ENCODE results near the gene OSBPL6.
A peak's percentile ranks its signal among the peaks of the same experiment; 100 is the strongest.

The OSBPL6 gene

DNA sequence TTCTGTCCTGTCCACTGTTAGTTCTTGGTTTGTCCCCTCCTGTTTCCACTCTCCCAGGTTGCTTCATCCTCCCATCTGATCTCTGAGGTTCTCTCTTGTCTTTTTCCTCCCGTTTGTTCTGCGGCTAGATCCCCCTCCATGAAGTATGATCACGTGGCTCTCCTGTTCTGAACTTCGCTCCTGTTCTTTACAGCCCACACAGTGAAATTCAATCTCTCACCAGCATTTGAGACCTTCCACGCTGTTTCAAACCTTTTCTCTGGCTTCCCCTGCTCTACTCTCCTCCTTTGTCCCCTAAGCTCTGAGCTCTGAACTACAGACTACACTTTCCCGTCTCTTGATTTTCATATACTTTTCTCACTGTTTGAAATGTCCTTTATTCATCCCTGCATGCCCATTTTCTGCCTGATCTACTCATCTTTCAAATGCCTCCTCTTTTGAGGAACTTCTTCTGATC lies 83.5 kb downstream of the OSBPL6 start:
- peak; percentile 65 to 77 for DNase-seq

DNA sequence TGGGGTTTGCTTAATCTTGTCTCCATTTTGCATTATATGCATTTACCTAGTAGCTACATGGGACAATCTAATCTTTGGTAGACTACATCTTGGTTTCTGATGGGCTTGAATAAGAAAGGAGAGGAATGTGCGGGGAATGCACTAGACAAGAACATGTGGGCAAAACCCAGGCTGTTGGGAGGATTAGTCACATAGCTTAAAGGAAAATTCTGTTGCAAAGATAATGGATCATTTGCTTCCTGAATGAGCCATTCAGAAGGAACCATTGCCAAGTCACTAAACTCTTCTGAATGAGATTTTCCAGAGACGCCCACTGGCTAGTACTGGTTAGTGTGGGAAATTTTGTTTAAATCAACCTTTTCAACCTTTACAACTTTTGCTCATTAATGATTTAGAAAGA lies 84.8 kb downstream of the OSBPL6 start:
- no peak for DNase-seq

DNA sequence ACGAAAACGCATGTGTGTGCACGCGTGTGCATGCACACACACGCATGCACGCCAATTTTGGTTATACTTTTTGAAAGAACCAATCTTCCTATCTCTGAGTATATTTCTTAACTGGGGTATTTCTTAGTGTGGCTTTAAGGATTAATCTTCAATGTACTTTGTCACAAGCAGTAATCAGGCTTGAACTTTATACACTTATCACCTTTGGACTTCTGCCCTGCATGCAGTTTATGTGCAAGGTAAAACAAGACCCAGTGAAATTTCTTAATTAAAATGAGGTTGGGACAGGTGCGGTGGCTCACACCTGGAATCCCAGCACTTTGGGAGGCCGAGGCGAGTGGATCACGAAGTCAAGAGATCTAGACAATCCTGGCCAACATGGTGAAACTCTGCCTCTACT lies 85.3 kb downstream of the OSBPL6 start:
- no peak for DNase-seq

DNA sequence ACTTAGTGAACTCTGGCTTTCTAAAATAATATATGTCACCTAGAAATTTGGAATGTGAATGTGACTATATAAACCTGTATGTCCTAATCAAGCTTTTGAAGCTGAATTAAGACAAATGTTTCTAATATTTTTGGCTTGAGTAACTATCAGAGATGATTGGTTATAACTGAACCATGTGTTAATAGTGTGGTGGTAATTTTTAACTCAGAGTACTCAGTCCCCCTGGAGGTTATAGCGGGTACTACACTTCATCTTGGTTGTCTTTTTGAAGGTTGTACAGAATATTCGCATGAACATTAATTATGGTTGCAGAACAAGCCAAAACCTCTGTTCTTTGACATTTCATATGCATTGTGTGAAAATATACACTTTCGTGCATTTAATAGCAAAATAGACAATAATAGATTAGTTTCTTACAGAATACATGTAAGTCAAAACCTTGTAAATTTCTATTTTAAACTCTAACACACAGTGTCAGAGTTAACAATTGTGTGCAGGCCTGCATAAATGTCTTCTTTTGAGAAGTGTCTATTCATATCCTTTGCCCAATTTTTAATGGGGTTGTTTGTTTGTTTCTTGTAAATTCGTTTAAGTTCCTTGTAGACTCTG lies 86.0 kb downstream of the OSBPL6 start:
- DNase-seq = peak in 1 of 2 experiments; percentile 57

DNA sequence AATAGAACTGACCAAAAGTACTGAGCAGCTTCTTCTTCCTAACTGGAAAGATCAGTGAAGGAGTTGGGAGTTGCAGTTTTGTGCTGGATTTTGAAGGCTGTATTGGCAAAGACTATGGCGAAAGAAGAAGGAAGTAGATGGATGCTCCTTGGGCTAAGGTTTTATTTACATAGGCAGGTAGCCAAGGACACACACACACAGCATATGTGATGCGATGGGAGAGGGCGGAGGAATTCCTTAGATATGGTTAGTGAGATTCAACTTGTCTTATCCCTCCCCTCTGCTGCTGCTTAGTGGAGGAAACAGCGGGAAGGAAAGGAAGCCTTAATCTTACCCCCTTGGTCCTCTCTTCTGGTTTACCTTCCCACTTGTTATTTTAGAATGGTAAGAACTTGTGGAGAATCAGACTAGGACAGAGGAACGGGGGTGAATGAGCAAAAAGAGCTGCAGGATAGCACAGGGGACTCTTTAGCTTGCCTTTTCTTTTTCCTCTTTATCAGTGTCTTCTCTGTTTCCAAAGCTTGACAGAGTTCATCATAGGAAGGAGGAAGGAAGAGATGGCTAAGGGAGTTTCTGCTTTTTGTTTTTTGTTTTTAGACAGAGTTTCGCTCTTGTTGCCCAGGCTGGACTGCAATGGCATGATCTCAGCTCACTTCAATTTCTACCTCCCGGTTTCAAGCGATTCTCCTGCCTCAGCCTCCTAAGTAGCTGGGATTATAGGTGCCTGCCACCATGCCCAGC lies 87.9 kb downstream of the OSBPL6 start:
- DNase-seq = no peak

DNA sequence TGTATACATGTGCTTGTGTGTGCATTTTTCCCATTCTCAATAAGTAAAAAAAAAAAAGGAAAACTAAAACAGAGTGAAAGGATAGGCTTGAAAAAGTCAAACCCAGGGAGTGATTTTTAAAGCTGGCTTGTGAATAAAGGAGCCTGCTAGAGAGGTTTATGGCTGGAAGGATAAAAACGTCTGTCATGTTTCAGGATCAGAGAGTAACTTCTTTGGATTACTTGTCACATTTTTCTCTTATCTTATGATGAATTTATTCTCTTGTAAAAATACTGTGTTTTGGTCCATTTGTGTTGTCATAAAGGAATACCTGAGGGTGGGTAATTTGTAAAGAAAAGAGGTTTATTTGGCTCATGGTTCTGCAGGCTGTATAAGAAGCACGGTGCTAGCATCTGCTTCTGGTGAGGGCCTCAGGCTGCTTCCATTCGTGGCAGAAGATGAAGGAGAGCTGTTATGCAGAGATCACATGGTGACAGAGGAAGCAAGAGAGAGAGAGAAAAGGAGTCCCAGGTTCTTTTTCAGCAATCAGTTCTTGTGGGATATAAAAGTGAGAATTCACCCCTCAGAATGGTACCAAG lies 89.1 kb downstream of the OSBPL6 start:
- DNase-seq = no peak

DNA sequence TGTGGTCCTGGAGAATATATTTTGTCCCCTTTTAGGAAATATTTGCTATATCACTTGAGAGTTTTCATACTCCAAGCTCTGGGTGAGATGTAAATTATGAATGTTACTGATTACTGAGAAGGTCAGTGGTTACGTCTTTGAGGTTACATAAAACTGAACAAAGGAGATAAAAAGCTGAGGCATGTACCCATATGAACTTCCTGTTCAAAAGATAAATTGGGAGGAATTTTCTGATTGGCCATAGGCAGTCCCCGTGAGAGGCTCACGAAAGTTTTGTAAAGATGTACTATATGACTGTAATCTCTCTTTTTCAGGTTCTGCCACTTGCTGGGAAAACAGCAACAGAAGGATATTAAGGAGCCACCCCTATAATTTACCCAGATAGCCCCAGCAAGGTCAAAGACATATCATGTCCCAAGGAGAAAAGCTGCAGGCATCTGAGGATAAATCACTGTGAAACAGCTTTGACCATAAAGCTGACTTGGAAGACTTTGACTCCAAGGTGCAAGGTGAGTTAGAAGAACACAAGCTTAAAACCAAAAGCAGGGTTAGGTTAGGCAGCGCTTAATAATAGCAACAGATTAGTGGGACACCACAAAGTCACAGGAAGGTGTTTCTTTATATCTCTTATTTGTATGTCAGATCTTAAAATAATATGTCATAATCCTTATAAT lies 90.4 kb downstream of the OSBPL6 start:
- DNase-seq = no peak

DNA sequence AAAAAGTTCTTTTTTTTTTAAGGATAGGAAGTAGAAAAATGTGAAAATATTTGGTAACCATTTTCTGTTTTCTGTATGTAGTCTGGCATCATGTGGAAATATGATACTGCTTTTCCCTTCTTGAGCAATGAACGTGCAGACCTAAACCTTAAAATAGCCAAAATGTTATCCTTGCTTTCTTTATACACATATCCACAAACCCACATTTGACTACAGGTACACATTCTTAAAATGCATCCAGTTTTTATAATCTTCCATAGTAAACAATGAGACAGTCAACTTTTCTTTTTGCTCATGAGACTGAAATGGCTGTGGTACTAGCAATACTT lies 90.9 kb downstream of the OSBPL6 start:
- no peak for DNase-seq

DNA sequence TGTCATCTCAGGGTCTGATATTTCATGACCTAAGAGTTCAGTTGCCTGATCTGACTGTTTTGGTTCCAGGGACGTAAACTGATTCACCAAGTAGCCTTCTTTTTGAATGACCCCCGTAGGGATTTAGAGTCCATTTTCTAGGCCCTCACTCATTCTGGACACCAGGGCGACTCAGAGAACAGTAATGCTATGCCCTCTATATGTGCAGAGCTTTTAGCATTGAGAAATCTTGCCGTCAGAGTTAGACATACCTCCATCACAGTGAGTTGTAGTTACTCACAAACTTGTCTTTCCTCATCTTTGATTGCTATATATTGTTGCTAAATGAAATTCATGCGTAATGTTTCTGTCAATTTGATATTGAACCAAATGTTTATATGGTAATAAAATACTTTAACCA lies 92.3 kb downstream of the OSBPL6 start:
- no peak for DNase-seq

DNA sequence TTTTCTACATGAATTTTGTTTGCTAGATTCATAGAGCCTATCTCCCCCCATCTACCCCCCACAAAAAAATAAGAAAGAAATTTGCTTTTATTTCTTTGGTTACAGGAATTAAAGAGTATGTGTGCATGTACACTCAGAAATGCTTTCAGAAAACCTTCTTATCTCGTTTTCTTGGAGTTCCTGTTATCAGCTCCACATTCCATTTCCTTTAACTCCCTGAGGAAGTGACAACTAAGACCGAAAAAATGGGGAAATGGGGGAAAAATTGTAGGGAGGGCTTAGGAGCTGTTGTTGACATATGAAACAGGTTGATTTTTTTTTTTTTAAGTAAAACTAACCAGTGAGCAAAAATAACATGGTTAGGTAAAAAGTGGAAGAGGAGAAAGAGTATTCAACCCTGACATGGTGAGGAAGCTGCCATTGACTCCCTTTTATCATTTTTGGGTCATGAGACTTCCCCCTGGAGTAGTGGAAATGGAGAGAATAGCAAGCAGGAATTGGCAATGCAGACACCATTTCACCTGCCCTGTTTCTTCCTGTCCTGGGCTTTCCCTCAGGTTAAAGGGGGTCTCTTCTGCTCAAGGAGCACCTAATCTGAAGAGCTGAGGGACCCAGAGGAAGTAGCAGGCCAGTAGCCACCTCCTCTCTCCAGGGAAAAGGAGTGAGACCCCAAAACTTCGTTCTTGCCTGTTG lies 93.5 kb downstream of the OSBPL6 start:
- no peak for DNase-seq

DNA sequence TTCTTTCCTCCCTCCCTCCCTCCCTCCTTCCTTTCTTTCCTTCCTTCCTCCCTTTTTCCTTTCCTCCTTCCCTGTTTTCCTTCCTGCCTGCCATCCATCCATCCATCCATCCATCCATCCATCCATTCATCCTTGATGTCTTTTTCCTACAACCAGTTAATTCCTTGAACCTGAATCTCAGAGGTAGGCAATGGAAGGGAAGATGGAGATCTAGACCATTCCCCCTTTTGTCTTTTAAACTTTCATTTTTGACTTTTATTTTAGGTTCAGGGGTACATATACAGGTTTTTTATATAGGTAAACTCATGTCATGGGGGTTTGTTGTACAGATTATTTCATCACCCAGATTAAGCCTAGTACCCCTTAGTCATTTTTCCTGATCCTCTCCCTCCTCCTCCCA lies 97.4 kb downstream of the OSBPL6 start:
- no peak for DNase-seq

DNA sequence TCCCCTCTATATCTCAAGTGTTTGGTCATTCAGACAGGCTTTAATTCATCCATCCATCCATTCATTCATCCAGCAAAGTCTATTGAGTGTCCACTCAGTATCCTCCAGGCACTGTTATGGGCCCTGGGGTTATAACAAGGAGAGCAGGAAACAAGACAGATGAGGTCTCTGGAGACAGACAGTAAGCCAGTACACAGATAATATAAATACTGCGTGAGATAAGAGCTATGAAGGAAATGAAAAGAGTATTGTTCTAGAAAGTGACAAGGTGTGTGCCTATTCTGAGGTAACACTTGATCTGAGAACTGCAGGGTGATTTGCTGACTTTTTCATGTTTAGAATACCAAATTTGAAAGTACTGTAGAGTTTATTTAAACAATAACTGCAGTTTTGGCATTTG lies 98.3 kb downstream of the OSBPL6 start:
- peak in 1 of 2 experiments; percentile 14 for DNase-seq

DNA sequence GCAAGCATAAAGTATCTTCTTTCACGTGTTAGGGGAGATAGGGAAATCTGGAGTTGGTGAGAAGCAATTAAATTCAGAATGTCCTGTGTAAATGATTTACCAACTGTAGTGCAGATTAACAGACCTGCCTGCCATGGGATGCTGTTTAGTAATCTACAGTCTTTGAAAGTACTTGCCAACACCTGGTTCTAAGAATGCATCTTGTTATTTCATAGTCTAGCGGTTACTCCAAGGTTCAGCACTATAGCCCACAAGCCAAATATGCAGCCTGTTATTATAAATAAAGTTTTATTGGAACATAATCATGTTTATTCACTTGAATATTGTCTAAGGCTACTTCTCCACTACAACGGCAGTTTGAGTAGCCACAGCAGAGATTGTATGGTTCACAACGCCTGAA lies 100.8 kb downstream of the OSBPL6 start:
- no peak for DNase-seq

DNA sequence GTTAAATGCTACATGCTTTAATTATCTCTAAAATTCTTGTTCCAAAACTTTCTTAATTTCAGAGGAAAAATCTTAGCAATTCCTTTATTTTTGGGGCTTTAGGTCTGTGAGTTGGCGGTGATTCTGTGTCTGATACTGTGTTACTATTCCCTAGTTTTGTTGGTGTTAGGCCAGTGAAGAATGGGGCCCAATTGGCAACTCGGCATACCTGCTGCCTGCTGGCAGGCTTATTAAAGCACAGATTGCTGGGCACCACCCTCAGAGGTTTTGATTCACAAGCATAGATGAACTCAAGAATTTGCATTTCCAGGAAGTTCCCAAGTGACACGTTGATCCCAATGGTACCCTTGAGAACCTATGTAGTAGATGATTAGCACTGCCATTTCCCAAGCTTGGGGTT lies 101.6 kb downstream of the OSBPL6 start:
- DNase-seq = no peak

DNA sequence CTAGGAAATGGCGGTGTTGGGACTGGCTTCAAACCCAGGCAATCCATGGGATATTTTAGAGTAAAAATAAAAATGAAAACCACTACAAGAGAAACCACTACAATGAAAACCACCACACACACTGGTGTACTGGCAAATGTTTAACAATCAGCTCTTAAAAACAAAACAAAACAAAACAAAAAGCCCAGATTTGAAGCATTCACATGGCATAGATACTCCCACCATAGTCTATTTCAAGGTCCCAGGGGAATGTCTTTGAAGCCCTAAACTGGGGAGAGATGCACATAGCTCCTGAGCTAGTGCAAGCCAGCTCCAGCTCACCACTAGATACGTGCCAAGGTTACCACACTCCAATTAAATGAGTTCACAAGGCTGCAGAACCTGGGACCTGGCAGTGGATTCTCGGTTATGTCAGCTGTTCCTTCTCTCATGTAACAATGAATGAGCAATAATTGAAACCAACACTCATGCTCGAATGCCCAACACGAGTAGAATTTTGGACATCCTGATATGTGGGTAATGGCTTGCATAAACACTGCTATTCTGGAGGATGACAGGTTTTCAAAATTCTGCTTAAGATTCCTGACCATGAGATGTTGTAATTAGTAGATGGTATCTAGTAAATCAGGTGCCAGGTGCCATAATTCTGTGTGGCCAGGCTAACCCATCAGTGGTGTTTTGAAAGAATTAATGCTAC lies 102.2 kb downstream of the OSBPL6 start:
- no peak for DNase-seq

DNA sequence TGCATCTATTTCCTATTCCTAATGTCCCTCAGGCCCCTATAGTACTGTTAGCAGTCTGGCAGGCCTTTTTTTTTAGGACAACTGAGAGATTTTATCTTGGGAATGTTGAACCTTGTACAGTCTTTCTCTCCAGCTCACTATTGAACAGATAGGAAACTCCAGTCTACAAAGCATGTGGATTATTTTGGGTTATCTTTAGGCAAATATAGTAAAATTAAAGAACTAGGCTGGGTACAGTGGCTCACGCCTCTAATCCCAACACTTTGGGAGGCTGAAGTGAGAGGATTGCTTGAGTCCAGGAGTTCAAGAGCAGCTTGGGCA lies 102.7 kb downstream of the OSBPL6 start:
- no peak for DNase-seq

DNA sequence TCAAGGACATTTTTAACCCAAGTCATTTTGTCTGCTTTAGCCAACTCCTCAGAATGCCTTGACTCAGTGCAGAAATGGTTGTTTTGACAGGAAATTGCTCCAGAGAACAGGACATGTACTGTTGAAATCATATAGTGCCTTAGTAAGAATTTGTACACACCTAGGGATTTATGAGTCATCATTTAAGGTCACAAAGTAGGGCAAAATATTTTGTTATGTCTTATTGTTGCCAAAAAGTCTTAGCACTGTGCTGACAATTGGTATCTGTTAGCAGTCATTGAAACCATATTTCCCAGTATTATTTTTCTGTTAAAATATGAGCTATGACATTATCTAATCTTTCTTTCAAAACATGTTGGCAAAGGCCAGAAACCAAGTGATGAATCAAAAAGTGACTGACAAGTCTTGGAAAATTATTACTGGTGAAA lies 104.5 kb downstream of the OSBPL6 start:
- no peak for DNase-seq

DNA sequence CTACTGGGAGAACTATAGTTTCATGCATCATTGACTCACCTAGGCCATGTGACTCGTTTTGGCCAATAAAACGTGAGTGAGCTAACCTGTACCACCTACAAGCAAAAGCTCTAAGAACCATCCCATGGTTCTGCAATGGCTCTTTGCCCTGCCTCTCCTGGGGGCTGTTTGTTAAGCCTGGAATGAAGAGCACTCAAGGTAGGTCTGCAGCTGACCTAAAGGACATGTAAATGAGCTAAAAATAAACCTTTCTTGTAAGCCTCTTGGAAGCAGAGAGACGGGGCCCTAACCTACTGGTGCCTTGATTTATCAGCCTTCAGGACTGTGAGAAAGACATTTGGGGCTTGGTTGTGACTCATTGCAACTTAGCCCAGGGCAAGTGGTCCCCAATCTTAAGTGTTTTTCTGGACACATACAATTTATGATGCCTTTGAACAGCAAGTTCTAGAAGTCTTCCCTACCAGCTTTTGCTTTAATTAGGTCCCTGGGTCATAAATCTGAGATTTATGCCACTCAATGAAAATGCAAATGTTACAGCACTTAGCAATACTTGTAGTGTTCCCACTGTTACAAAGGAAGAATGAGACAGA lies 107.4 kb downstream of the OSBPL6 start:
- DNase-seq = no peak

DNA sequence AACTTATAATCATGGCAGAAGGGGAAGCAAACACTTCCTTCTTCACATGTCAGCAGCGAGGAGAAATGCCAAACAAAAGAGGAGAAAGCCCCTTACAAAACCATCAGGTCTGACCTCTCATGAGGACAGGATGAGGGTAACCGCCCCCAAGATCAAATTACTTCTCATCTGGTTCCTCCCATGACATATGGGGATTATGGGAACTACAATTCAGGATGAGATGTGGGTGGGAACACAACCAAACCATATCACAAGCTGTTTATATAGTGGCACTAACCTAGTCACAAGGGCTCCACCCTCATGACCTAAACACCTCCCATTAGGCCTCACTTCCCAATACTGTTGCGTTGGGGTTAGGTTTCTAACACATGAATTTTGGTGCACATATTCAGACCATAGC lies 110.0 kb downstream of the OSBPL6 start:
- DNase-seq = no peak

DNA sequence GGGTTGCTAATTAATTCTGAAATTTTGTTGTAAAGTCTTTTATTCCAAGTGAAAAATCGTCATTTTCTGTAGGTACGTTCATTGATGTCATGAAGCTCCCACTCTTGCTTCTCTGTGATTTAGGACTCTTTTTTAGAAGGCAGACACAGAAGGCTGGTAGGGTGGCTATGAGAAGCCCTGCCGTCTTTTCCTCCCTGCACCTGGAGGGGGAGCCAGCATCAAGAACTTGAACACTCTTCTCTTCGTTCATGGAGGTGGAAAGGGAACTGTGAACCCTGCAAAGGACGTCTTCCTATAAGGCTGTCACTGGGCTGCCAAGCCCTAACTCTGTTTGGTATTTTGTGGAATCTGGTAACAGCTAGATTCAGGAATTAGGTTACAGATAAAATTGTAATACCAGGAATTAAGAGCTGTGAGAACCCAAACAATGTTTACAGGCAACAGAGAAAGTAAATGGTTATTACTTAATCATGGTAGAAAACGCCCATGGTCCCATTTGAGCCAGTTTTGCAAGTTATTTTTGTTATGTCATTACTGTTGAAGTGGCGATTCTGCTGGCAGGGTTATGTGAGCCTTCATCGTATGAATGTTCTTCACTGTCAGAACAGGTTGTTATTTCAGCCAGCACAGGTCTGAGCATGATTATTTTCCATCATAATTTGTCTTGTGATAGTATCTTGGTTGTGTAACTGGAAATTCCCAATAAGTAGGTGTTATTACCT lies 112.2 kb downstream of the OSBPL6 start:
- peak; percentile 57 to 76 for DNase-seq

DNA sequence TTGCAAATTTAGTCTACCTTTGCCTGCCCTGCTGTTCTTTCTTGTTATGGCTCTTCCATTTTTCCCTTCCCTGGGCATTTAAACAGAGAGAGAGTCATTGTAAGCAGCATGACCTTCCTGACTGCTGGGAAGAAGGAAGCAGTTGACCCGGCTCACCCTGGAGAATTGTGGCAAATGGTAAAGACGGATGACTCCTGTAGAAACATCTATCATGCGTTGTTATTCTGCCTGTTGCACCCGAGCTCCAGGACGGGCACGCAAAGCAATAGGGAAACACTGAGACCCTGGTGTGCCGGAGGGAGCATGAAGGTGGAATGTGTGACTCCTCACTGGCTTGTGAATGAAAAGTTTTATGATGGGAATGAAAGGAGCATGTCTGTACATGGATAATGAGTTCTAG lies 113.3 kb downstream of the OSBPL6 start:
- DNase-seq = no peak

DNA sequence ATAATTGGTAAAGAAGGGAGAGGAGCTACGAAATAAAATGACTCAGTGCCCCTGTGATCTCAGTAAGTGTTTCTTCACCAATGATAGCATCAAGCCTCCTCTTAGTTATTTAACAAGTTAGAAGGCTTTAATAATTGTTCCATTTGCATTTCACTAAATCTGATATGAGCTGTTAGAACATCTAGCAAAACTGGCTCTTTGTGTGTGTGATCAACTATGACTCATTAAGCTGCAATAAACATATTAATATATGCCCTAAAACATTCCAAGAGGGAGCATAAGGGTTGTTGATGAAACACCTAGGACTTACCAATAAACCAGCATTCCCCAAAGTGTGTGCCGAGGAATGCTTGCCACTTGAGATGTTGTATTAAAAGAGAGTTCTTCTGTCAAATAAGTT lies 115.2 kb downstream of the OSBPL6 start:
- no peak for DNase-seq
